IPS-NIHi11 (cell line): ENCODE data around the gene SLC28A3.

Experiments used
- DNase-seq: peaks from one replicate; pipeline ENCODE4 v3.0.0; 2012; ENCODE audit warnings: mixed read lengths, low spot score

Gene SLC28A3

GRCh38 chr9:84238652-84239051 lies 101.9 kb downstream of the SLC28A3 start:
- no peak for DNase-seq

- no peak for DNase-seq
Observed at GRCh38 chr9:84235511-84235910, 105.0 kb downstream of the SLC28A3 start.

- DNase-seq, result no peak
Observed at GRCh38 chr9:84230355-84231145, 110.0 kb downstream of the SLC28A3 start.

- DNase-seq, result no peak
Observed at GRCh38 chr9:84229191-84229590, 111.4 kb downstream of the SLC28A3 start.

GRCh38 chr9:84228130-84228720 lies 112.3 kb downstream of the SLC28A3 start:
- DNase-seq, result peak; percentile 52

GRCh38 chr9:84226126-84226525 lies 114.4 kb downstream of the SLC28A3 start:
- no peak for DNase-seq
